ENCODE data around the gene LUC7L2.
"Not testable (repeated sequence)": the region's sequence is repeated elsewhere in the genome, so short reads cannot be mapped to it uniquely, and the experiment has no call there.

The LUC7L2 gene, protein sequence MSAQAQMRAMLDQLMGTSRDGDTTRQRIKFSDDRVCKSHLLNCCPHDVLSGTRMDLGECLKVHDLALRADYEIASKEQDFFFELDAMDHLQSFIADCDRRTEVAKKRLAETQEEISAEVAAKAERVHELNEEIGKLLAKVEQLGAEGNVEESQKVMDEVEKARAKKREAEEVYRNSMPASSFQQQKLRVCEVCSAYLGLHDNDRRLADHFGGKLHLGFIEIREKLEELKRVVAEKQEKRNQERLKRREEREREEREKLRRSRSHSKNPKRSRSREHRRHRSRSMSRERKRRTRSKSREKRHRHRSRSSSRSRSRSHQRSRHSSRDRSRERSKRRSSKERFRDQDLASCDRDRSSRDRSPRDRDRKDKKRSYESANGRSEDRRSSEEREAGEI

DNA sequence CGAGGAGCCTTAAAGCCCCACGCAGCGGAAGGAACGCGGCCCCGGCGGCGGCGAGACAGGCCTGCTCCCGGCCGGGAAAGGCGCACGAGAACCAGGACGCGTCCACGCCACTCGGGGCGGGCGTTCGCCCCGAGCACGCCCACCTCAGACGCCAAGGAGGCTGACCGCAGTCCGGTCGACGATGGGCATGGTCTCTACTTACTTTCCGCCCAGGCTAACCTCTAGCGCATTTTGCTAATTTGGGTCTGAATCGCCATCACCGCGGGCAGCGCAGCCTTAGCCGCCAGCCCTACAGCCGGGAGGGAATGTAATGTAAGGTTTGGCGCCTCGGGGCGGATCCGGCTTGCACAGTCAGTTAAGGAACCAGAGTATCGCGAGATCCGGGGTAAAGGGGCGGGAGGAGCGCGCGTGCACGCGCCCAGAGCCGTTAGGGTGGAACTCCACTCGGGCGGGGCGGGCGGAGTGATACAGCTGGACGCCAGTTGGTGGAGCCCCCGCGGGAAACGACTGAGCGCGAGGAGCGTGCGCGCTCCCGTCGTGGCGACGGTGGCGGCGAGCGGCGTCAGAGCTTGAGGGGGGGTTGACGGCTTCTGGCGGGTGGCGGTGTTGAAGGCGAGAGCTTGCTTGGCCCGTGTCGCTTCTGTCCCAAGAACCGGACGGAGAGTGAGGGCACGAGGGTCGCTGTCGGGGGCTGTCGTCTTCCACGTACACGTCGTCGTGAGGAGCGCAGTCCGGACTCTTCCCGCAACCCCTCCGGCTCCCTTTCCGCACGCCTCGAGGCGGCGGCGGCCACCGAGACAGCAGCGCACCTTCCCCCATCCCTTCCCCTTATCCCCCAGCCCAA lies at the start of gene LUC7L2:
Gene LUC7L2 (plus strand): TSS at position 529 of the 844 bp plus-strand sequence. CDS start 368 bp downstream, outside the sequence.
- peak; percentile 99 for DNase-seq (ENCODE audit: low read depth)
- peak within 1 kb of the TSS; percentile 95 for H3K4me3 ChIP-seq (replicated peaks; ENCODE audit: low read depth, low read length)
- TF ChIP-seq, protein P1, sequence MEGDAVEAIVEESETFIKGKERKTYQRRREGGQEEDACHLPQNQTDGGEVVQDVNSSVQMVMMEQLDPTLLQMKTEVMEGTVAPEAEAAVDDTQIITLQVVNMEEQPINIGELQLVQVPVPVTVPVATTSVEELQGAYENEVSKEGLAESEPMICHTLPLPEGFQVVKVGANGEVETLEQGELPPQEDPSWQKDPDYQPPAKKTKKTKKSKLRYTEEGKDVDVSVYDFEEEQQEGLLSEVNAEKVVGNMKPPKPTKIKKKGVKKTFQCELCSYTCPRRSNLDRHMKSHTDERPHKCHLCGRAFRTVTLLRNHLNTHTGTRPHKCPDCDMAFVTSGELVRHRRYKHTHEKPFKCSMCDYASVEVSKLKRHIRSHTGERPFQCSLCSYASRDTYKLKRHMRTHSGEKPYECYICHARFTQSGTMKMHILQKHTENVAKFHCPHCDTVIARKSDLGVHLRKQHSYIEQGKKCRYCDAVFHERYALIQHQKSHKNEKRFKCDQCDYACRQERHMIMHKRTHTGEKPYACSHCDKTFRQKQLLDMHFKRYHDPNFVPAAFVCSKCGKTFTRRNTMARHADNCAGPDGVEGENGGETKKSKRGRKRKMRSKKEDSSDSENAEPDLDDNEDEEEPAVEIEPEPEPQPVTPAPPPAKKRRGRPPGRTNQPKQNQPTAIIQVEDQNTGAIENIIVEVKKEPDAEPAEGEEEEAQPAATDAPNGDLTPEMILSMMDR (IDR thresholded peaks at IDR 0.05; ENCODE audit: low read length, missing control alignments): no peak

DNA sequence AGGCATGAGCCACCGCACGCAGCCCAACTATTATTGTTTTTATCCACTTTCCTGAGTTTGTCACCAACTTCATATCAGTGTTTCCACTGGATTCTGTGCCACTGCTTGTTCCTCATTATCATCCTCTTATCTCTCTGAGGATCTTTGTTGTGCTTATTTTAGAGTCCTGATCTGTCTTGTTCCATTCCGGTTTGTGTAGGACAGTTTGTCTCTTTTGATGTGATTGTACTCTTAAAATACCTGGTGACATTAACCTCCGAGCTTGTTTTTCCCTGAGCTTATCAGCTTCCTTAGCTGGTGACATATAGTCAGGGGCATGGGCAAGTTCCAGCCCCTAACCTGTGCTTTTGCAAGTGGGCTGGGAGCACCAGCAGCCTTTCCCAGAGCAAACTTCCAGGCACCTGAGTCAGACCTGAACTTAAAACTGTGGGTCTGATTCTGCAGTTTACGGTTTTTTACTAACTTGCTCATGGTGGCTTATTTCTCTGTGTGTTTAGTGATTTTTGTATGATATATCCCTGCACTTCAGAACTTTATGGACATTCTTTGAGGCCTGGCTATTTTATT lies 41.7 kb upstream of the LUC7L2 start:
- TF ChIP-seq, protein P1 (IDR thresholded peaks at IDR 0.05; ENCODE audit: low read length, missing control alignments): no peak
- no peak overlapping the region for H3K4me3 ChIP-seq (replicated peaks; ENCODE audit: low read depth, low read length)
- no peak for DNase-seq (ENCODE audit: low read depth)

DNA sequence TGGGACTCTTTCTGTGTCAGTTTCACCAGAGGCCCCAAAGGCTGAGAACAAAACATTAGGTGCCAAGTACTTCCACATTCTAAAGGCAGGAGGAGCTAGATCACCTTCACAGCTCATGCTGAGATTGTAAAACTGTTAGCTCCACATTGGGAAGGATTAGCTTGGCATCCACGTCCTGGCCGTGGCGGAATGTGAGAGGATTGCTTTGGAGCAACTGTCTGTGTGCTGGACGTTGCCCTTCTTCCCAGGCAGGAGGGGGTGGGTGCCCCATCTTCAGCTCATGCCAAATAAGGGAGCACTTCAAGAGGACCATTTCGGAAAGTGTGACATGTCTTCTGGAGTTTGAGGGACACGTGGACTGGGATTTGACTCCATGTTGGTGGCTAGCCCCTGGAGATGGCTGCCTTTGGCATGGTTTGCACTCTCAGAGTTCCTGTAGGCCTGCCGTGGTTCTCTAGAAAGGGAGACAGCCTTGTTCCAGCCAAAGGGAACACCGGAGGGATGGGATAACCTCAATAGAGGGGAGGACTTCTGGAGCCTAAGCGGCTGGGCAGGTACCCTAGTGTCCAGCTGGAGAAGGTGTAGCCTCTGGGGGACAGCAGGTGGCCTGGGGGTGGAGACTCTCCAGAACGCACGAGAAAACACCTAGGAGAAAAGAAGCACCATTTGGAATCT lies 38.5 kb upstream of the LUC7L2 start:
- peak; percentile 40 for DNase-seq (ENCODE audit: low read depth)
- TF ChIP-seq, protein P1 (IDR thresholded peaks at IDR 0.05; ENCODE audit: low read length, missing control alignments): peak; percentile 53
- no peak overlapping the region for H3K4me3 ChIP-seq (replicated peaks; ENCODE audit: low read depth, low read length)

DNA sequence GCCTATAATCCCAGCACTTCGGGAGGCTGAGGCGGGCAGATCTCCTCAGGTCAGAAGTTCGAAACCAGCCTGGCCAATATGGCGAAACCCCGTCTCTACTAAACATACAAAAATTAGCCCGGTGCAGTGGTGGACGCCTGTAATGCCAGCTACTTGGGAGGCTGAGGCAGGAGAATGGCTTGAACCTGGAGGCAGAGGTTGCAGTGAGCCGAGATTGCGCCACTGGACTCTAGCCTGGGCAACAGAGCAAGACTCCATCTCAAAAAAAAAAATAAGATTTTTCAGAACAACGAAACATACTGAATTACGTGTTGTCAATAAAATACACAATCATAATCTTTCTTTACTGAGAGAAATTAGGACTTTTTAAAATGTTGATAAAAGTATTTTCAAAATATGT lies 35.0 kb upstream of the LUC7L2 start:
- DNase-seq (ENCODE audit: low read depth); H3K4me3 ChIP-seq (replicated peaks; ENCODE audit: low read depth, low read length): not testable (repeated sequence)

DNA sequence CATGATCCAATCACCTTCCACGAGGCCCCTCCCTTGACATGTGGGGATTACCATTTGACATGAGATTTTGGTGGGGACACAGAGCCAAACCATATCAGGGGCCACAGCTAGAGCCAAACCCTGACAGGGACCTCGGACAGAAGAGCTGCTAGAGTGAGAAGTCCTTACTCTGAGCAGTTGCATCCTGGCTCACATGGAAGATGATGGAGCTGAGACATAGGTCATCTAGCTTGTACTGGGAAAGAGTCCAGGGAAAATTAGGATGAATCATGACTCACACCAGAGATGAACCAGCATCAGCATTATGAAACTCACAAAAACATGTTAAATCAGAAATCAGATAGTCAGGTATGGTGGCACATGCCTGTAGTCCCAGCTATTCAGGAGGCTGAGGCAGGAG lies 31.3 kb upstream of the LUC7L2 start:
- no peak overlapping the region for H3K4me3 ChIP-seq (replicated peaks; ENCODE audit: low read depth, low read length)
- TF ChIP-seq, protein P1 (IDR thresholded peaks at IDR 0.05; ENCODE audit: low read length, missing control alignments): no peak
- DNase-seq (ENCODE audit: low read depth): peak; percentile 78

DNA sequence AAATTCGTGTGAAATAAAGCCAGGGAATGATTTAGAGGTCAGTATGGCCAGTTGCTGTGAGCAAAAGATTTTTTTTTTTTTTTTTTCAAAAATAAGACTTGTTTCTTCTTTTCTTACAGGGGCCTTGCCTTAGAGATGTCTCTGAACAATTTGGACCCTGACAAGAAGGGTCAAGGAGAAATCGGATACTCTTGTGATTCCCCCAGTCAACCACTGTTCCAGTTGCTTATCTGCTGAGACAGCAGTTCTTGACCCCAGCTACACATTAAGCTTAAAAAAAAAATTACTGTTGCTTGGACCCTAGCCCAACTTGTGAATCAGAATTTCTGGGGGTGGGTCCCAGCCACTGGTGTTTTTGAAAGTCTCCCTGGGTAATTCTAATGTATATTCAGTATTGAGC lies 30.6 kb upstream of the LUC7L2 start:
- H3K4me3 ChIP-seq (replicated peaks; ENCODE audit: low read depth, low read length): no peak overlapping the region
- no peak for DNase-seq (ENCODE audit: low read depth)
- TF ChIP-seq, protein P1 (IDR thresholded peaks at IDR 0.05; ENCODE audit: low read length, missing control alignments): no peak

Data from fibroblast of pulmonary artery (primary cell).